WTC11 (cell line): ENCODE results near the gene CRKL. TPM values are rescaled to one million over a fixed set of nuclear protein-coding genes. Genes with fewer than 3 reads are reported as not detected.
"Not testable (repeated sequence)": the region's sequence is repeated elsewhere in the genome, so short reads cannot be mapped to it uniquely, and the experiment has no call there.

Experiments
- ATAC-seq: fragments of 200-7000 bp; cut with Tn5 transposase; 2 replicates; pipeline ENCODE4 v1.10.0; 2021; ENCODE audit warnings: mild to moderate bottlenecking, moderate library complexity
- CTCF ChIA-PET: fragments of 300-600 bp; sonication (Branson Sonifier 250); formaldehyde crosslinking; loops from one replicate; lab custom pipeline; 2021; ENCODE audit warnings: antibody characterized with exemption; lab: Charles Lee
- POLR2A ChIA-PET: fragments of 350-600 bp; sonication (Branson Sonifier 250); formaldehyde crosslinking; loops from one replicate; lab custom pipeline; 2021; ENCODE audit warnings: antibody characterized with exemption; lab: Charles Lee
- DNase-seq: peaks from one replicate; pipeline ENCODE4 v3.0.0; 2021; ENCODE audit warnings: low spot score
- H3K27ac Mint-ChIP-seq: 2 replicates; pipeline ENCODE4 v1.8.0; 2021; ENCODE audit warnings: mixed read lengths
- H3K27me3 Mint-ChIP-seq: 2 replicates; pipeline ENCODE4 v1.8.0; 2021; ENCODE audit warnings: low read depth, mild to moderate bottlenecking, moderate library complexity, mixed read lengths
- H3K36me3 Mint-ChIP-seq: 2 replicates; pipeline ENCODE4 v1.8.0; 2021; ENCODE audit warnings: mixed read lengths
- H3K4me1 Mint-ChIP-seq: 2 replicates; pipeline ENCODE4 v1.8.0; 2022; ENCODE audit warnings: mixed read lengths
- H3K4me3 Mint-ChIP-seq: 2 replicates; pipeline ENCODE4 v1.8.0; 2021; ENCODE audit warnings: mild to moderate bottlenecking, moderate library complexity, mixed read lengths
- H3K9me3 Mint-ChIP-seq: 2 replicates; pipeline ENCODE4 v1.8.0; 2021; ENCODE audit warnings: mixed read lengths
- ELF4 ChIP-seq: sonication (generic); formaldehyde crosslinking; IDR thresholded peaks from 2 replicates; pipeline ENCODE4 v1.8.1; 2022; ENCODE audit warnings: low read depth, mild to moderate bottlenecking, moderate library complexity, missing genetic modification reagents
- ESRRA ChIP-seq: sonication (generic); formaldehyde crosslinking; IDR thresholded peaks from 2 replicates; pipeline ENCODE4 v1.8.1; 2022; ENCODE audit warnings: mild to moderate bottlenecking, missing genetic modification reagents, borderline replicate concordance
- FOXK1 ChIP-seq: sonication (generic); formaldehyde crosslinking; IDR thresholded peaks from 2 replicates; pipeline ENCODE4 v1.8.0; 2022; ENCODE audit warnings: mild to moderate bottlenecking, moderate library complexity, missing genetic modification reagents
- GRHL2 ChIP-seq: fragments of 250-450 bp; sonication (Bioruptor Pico); IDR thresholded peaks from 2 replicates; pipeline ENCODE4 v1.8.0; 2022; ENCODE audit warnings: mild to moderate bottlenecking, moderate library complexity; ENCODE audit not compliant: insufficient replicate concordance, severe bottlenecking
- RELA ChIP-seq: sonication (generic); formaldehyde crosslinking; IDR thresholded peaks from 2 replicates; pipeline ENCODE4 v1.8.1; 2022; ENCODE audit warnings: missing genetic modification reagents, mild to moderate bottlenecking, borderline replicate concordance
- TEAD1 ChIP-seq: sonication (generic); formaldehyde crosslinking; IDR thresholded peaks from 2 replicates; pipeline ENCODE4 v1.8.0; 2022; ENCODE audit warnings: mild to moderate bottlenecking, missing genetic modification reagents
- TP53 ChIP-seq: sonication (generic); formaldehyde crosslinking; IDR thresholded peaks from 2 replicates; pipeline ENCODE4 v1.8.1; 2023; ENCODE audit warnings: mild to moderate bottlenecking, missing genetic modification reagents
- ZNF219 ChIP-seq: sonication (generic); formaldehyde crosslinking; IDR thresholded peaks from 2 replicates; pipeline ENCODE4 v1.8.0; 2023; ENCODE audit warnings: missing genetic modification reagents, mild to moderate bottlenecking, borderline replicate concordance
- ZNF317 ChIP-seq: sonication (generic); formaldehyde crosslinking; IDR thresholded peaks from 2 replicates; pipeline ENCODE4 v1.8.1; 2023; ENCODE audit warnings: low read depth, mild to moderate bottlenecking, moderate library complexity, missing genetic modification reagents, borderline replicate concordance
- total RNA-seq: library from RNA; stranded (reverse); gene quantifications from 3 replicates; pipeline ENCODE4 v1.2.3, GENCODE V29; 2021
- TF ChIP-seq, protein P1 (sequence below): fragments of 250-450 bp; sonication (Bioruptor Pico); IDR thresholded peaks from 2 replicates; pipeline ENCODE4 v1.9.0; 2021; ENCODE audit warnings: mild to moderate bottlenecking
- TF ChIP-seq, protein P2 (sequence below): sonication (generic); formaldehyde crosslinking; IDR thresholded peaks from 2 replicates; pipeline ENCODE4 v1.8.0; 2023; ENCODE audit warnings: mild to moderate bottlenecking, missing genetic modification reagents
- TF ChIP-seq, protein P3 (sequence below): sonication (generic); formaldehyde crosslinking; IDR thresholded peaks from 2 replicates; pipeline ENCODE4 v1.8.1; 2022; ENCODE audit warnings: missing genetic modification reagents, borderline replicate concordance

Gene CRKL
- total RNA-seq, 1 experiment from 2014 or later = 114 TPM

GRCh38 chr22:20972014-20972694 lies 54.9 kb downstream of the CRKL start:
- H3K36me3 Mint-ChIP-seq, H3K4me3 Mint-ChIP-seq, H3K27ac Mint-ChIP-seq, DNase-seq, H3K9me3 Mint-ChIP-seq, ATAC-seq: not testable (repeated sequence)
- POLR2A ChIA-PET = interaction anchor here (0.6 kb wide), 1 partner anchor 90 kb away, joined by 3 read pairs; no protein-coding TSS in a partner anchor
- peaks cover 11% of the 10 kb centered on the region for H3K4me1 Mint-ChIP-seq
- peaks cover 40% of the 10 kb centered on the region for H3K27me3 Mint-ChIP-seq
- CTCF ChIA-PET = interaction anchor here (0.6 to 2.0 kb wide), 6 partner anchors 15 to 971 kb away, joined by 3 to 7 read pairs (median 4); partner anchors contain the start of gene CRKL

DNA sequence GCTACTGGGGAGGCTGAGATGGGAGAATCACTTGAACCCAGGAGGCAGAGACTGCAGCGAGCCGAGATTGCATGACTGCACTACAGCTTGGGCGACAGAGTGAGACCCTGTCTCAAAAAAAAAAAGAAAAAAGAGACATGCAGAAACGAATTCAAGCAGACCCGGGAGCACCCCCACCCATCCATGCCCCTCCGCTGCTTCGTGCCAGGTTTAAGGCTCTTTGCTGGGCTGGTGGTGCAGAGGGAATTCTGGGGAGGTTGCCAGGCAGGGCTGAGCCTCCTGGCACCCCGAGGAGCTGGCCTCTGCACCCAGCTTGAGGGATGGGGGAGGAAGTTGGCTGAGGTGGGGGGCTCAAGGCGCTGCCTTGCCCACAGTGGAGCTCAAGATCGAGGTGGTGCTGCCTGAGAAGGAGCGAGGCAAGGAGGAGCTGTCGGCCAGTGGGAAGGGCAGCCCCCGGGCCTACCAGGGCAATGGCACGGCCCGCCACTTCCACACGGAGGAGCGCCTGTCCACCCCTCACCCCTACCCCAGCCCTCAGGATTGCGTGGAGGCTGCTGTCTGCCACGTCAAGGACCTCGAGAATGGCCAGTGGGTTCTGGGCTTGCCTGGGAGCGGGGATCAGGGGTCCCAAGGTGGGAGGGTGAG lies 55.8 kb downstream of the CRKL start:
- TF ChIP-seq ELF4 (CRISPR knock-in tag) (no peak), ZNF219 (no peak), FOXK1 (CRISPR knock-in tag) (no peak), ZNF317 (CRISPR knock-in tag) (no peak), TP53 (CRISPR knock-in tag) (no peak), TEAD1 (CRISPR knock-in tag) (no peak), GRHL2 (CRISPR knock-in tag) (no peak), RELA (CRISPR knock-in tag) (no peak), ESRRA (CRISPR knock-in tag) (no peak)
- TF ChIP-seq, protein P1, sequence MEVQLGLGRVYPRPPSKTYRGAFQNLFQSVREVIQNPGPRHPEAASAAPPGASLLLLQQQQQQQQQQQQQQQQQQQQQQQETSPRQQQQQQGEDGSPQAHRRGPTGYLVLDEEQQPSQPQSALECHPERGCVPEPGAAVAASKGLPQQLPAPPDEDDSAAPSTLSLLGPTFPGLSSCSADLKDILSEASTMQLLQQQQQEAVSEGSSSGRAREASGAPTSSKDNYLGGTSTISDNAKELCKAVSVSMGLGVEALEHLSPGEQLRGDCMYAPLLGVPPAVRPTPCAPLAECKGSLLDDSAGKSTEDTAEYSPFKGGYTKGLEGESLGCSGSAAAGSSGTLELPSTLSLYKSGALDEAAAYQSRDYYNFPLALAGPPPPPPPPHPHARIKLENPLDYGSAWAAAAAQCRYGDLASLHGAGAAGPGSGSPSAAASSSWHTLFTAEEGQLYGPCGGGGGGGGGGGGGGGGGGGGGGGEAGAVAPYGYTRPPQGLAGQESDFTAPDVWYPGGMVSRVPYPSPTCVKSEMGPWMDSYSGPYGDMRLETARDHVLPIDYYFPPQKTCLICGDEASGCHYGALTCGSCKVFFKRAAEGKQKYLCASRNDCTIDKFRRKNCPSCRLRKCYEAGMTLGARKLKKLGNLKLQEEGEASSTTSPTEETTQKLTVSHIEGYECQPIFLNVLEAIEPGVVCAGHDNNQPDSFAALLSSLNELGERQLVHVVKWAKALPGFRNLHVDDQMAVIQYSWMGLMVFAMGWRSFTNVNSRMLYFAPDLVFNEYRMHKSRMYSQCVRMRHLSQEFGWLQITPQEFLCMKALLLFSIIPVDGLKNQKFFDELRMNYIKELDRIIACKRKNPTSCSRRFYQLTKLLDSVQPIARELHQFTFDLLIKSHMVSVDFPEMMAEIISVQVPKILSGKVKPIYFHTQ = no peak
- TF ChIP-seq, protein P2, sequence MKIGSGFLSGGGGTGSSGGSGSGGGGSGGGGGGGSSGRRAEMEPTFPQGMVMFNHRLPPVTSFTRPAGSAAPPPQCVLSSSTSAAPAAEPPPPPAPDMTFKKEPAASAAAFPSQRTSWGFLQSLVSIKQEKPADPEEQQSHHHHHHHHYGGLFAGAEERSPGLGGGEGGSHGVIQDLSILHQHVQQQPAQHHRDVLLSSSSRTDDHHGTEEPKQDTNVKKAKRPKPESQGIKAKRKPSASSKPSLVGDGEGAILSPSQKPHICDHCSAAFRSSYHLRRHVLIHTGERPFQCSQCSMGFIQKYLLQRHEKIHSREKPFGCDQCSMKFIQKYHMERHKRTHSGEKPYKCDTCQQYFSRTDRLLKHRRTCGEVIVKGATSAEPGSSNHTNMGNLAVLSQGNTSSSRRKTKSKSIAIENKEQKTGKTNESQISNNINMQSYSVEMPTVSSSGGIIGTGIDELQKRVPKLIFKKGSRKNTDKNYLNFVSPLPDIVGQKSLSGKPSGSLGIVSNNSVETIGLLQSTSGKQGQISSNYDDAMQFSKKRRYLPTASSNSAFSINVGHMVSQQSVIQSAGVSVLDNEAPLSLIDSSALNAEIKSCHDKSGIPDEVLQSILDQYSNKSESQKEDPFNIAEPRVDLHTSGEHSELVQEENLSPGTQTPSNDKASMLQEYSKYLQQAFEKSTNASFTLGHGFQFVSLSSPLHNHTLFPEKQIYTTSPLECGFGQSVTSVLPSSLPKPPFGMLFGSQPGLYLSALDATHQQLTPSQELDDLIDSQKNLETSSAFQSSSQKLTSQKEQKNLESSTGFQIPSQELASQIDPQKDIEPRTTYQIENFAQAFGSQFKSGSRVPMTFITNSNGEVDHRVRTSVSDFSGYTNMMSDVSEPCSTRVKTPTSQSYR (CRISPR knock-in tag) = no peak
- TF ChIP-seq, protein P3, sequence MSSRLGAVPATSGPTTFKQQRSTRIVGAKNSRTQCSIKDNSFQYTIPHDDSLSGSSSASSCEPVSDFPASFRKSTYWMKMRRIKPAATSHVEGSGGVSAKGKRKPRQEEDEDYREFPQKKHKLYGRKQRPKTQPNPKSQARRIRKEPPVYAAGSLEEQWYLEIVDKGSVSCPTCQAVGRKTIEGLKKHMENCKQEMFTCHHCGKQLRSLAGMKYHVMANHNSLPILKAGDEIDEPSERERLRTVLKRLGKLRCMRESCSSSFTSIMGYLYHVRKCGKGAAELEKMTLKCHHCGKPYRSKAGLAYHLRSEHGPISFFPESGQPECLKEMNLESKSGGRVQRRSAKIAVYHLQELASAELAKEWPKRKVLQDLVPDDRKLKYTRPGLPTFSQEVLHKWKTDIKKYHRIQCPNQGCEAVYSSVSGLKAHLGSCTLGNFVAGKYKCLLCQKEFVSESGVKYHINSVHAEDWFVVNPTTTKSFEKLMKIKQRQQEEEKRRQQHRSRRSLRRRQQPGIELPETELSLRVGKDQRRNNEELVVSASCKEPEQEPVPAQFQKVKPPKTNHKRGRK (CRISPR knock-in tag) = no peak
- peaks cover 1% of the 10 kb centered on the region for H3K9me3 Mint-ChIP-seq
- H3K4me3 Mint-ChIP-seq = no peak overlapping the region
- DNase-seq = no peak
- ChIA-PET CTCF (interaction anchor here (0.6 to 2.0 kb wide), 5 partner anchors 16 to 87 kb away, joined by 3 to 7 read pairs (median 4); partner anchors contain the start of gene CRKL), POLR2A (interaction anchor here (1.5 kb wide), 1 partner anchor 16 kb away, joined by 3 read pairs; no protein-coding TSS in a partner anchor)
- no peak overlapping the region for H3K27ac Mint-ChIP-seq
- H3K27me3 Mint-ChIP-seq = peaks cover 37% of the 10 kb centered on the region
- 0 out of 2 replicates have a peak, but pooled peaks cover 6% of the 10 kb centered on the region for H3K4me1 Mint-ChIP-seq
- no peak for ATAC-seq
- H3K36me3 Mint-ChIP-seq = 0 out of 2 replicates have a peak, but pooled peaks cover 1% of the 10 kb centered on the region
